Esophagus (tissue), 2 donors: Measurements from ENCODE around the gene CDH13. TPM values are rescaled to one million over a fixed set of nuclear protein-coding genes. Genes with fewer than 3 reads are reported as not detected.

Experiments used
- H3K27ac ChIP-seq, 2 donors: one replicate each; pipeline ENCODE4 v1.5.1; 2013; ENCODE audit warnings: low read depth in 2 of 2, mild to moderate bottlenecking in 2 of 2, inconsistent platforms in 1 of 2, low read length in 1 of 2, moderate library complexity in 1 of 2
- H3K27me3 ChIP-seq, 2 donors: one replicate each; pipeline ENCODE4 v1.6.1; 2013; ENCODE audit warnings: low read length in 2 of 2, control low read depth in 1 of 2, mild to moderate bottlenecking in 1 of 2; ENCODE audit not compliant: insufficient read depth in 2 of 2, control insufficient read depth in 1 of 2
- H3K36me3 ChIP-seq, 2 donors: one replicate each; pipeline ENCODE4 v1.6.1; 2013; ENCODE audit warnings: low read length in 1 of 2; ENCODE audit not compliant: control insufficient read depth in 2 of 2, insufficient read depth in 2 of 2
- H3K4me1 ChIP-seq, 2 donors: one replicate each; pipeline ENCODE4 v1.6.1; 2013; ENCODE audit warnings: low read length in 1 of 2; ENCODE audit not compliant: control insufficient read depth in 2 of 2, insufficient read depth in 2 of 2
- H3K4me3 ChIP-seq, 2 donors: one replicate each; pipeline ENCODE4 v1.5.1; 2013; ENCODE audit warnings: low read length in 2 of 2, mild to moderate bottlenecking in 2 of 2, low read depth in 1 of 2, moderate library complexity in 1 of 2
- H3K9me3 ChIP-seq, 2 donors: one replicate each; pipeline ENCODE4 v1.6.1; 2013; ENCODE audit warnings: mild to moderate bottlenecking in 2 of 2, low read depth in 1 of 2, low read length in 1 of 2, moderate library complexity in 1 of 2; ENCODE audit not compliant: control insufficient read depth in 2 of 2, insufficient read depth in 1 of 2
- WGBS, 2 donors: extraction: QIAGEN DNeasy Blood & Tissue Kit; methylation state at CpG; one replicate each; pipeline ENCODE4 v1.1.7; 2013; 5-methylcytosine and 5-hydroxymethylcytosine counted together
- polyA plus RNA-seq, 2 donors: library from polyadenylated mRNA; stranded (reverse); fragments of 200-250 nt; gene quantifications; one replicate each; pipeline ENCODE4 v1.2.3, GENCODE V29; 2013
- donor health status: healthy with polysubstance abuse.
- donor health status: Bipolar disorder and iron deficiency.

CDH13 gene
- polyA plus RNA-seq, 2 donors, result 1.3 to 4.3 TPM

DNA sequence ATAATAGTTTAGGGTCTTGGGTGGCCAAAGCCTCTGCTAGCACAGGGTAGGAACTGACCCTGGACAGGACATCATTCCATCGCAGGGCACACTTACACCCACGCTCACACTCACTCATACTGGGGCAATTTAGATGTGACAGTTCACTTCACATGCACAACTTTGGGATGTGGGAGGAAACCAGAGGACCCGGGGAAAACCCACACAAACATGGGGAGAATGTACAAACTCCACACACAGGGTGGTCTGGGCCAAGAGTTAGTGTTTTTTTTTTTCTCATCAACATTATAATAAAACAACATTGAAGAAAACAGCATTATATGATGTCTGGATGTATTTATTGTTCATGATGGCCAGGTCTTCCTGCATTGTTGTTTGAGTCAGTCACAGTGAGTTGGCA lies 93.6 kb downstream of the CDH13 start:
- Histone ChIP-seq H3K9me3 (no peaks in the 10 kb centered on the region), H3K27me3 (no peaks in the 10 kb centered on the region), H3K36me3 (no peaks in the 10 kb centered on the region), H3K27ac (no peak overlapping the region), H3K4me3 (no peak overlapping the region), H3K4me1 (peaks cover 3 to 4% of the 10 kb centered on the region in 2 donors)
- WGBS, 2 donors, result 84 to 86% methylated on average over 3 of the region's 3 CpGs

DNA sequence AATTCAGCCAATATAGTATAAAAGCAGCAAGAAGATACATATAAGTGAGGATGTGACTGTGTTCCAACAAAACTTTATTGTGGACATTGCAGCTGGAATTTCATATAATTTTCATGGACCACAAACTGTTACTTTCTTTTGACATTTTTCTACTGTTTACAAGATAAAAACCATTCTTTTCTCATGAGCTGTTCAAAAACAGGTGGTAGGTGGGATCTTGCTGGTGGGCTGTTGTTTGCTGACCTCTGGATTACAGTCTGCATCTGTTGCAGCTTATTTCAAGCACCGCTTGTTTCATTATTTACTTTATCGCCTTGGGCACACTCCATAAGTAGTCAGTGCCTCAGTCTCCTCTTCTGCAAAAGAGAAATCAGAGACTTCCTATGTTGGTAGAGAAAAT lies 99.5 kb downstream of the CDH13 start:
- 89 to 93% methylated on average over 2 of the region's 2 CpGs for WGBS, 2 donors
- Histone ChIP-seq H3K27me3 (no peaks in the 10 kb centered on the region), H3K4me3 (no peak overlapping the region), H3K9me3 (no peaks in the 10 kb centered on the region), H3K27ac (no peak overlapping the region), H3K4me1 (no peaks in the 10 kb centered on the region), H3K36me3 (no peaks in the 10 kb centered on the region)

DNA sequence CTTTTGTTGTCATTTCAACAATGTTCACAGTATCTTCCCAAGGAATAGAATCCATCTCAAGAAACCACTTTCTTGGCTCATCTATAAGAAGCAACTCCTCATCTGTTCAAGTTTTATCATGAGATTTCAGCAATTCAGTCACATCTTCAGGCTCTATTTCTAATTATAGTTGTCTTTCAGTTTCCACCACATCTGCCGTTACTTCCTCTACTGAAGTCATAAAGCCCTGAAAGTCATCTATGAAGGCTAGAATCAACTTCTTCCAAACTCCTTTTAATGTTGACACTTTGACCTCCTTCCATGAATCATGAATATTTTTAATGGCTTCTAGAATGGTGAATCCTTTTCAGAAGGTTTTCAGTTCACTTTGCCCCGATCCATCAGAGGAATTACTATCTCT lies 102.1 kb downstream of the CDH13 start:
- no peak overlapping the region for H3K4me3 ChIP-seq
- WGBS, 2 donors, result 82 to 88% methylated on average over 2 of the region's 2 CpGs
- H3K27ac ChIP-seq, result no peak overlapping the region
- no peaks in the 10 kb centered on the region for H3K27me3 ChIP-seq
- no peaks in the 10 kb centered on the region for H3K36me3 ChIP-seq
- H3K4me1 ChIP-seq, result no peaks in the 10 kb centered on the region
- no peaks in the 10 kb centered on the region for H3K9me3 ChIP-seq

DNA sequence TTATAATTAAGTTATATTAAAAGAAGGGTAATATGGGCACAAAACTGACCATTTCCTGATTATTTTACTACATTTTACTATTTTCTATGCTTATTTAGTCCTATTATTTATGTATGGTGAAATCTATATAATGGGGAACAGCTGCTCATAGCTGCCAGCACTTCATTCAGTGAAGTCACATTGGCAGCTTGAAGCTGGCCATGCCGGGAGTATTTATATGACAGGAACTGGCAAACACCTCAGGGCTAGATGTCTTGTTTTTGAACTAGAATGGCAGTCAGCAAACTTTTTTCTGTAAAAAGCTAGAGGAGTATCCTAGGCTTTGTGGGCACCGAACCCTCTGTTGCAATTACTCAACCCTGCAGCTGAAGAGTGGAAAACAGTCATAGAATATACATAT lies 104.1 kb downstream of the CDH13 start:
- no peak overlapping the region for H3K4me3 ChIP-seq
- 71 to 82% methylated on average over 2 of the region's 2 CpGs for WGBS, 2 donors
- H3K9me3 ChIP-seq, result no peaks in the 10 kb centered on the region
- no peaks in the 10 kb centered on the region for H3K27me3 ChIP-seq
- H3K4me1 ChIP-seq, result no peaks in the 10 kb centered on the region
- no peaks in the 10 kb centered on the region for H3K36me3 ChIP-seq
- H3K27ac ChIP-seq, result no peak overlapping the region

DNA sequence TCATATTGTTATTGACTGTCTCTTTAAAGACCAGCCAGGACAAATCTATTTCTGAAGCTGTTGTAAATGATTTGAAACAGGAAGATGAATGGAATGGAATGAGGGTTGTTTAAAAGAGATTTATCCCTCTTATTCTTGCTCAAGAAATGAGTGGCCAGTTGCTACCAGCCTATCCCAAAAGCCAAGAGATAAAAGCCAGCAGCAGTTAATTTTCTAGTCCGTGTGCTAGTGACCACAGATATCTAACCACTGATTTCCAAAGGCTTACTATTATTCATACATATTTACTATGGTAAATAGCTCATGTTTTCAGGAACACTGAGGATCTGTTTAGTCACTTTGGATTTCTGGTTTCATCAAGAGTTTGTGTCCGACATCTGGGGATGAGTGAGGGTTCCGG lies 105.7 kb downstream of the CDH13 start:
- no peaks in the 10 kb centered on the region for H3K36me3 ChIP-seq
- H3K27ac ChIP-seq, result no peak overlapping the region
- no peaks in the 10 kb centered on the region for H3K9me3 ChIP-seq
- H3K4me1 ChIP-seq, result no peaks in the 10 kb centered on the region
- 84 to 85% methylated on average over 3 of the region's 3 CpGs for WGBS, 2 donors
- H3K4me3 ChIP-seq, result no peak overlapping the region
- H3K27me3 ChIP-seq, result no peaks in the 10 kb centered on the region

DNA sequence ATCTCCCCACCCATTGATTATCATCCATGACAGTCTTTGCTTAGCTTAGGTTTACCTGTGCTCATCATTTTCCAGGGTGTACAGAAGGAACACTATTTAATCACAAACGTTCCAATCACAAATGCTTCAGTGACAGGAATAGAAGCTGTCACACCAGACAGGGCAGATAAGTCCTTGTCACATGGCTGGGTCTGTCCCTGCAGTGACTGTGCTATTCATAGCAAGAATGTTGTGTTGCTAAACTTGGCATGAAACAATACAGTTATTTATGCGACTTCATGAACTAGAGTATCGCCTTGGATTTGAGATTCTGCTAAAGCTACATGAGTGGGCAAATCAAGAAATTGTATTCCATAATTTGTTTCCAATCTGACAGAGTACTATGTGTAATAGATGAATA lies 108.4 kb downstream of the CDH13 start:
- Histone ChIP-seq H3K36me3 (no peaks in the 10 kb centered on the region), H3K4me1 (no peaks in the 10 kb centered on the region), H3K4me3 (no peak overlapping the region), H3K27ac (no peak overlapping the region), H3K9me3 (no peaks in the 10 kb centered on the region), H3K27me3 (no peaks in the 10 kb centered on the region)
- WGBS, 2 donors, result 41 to 51% methylated on average over 3 of the region's 3 CpGs

DNA sequence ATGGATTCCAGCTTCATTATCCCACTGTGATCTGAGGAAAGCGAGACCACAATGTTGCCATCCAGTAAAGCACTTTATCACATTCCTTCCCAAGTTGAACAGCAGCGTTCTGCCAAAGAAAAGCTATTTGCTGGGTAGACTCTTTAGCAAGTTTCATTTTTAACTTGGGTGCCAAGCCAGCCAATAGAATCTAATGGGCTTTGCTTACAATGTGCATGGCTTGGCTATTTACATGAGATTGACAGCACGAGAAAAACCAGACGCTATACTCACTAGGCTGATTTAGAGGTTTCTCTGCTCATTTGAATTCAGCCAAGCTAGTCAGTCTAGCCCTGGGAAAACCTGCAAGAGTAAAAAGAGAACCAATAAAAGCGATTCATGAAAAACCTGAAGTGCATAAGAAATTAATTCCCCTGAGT lies 108.9 kb downstream of the CDH13 start:
- Histone ChIP-seq H3K4me3 (no peak overlapping the region), H3K27me3 (no peaks in the 10 kb centered on the region), H3K36me3 (no peaks in the 10 kb centered on the region), H3K27ac (no peak overlapping the region), H3K9me3 (no peaks in the 10 kb centered on the region), H3K4me1 (no peaks in the 10 kb centered on the region)
- 63 to 67% methylated on average over 5 of the region's 5 CpGs for WGBS, 2 donors

DNA sequence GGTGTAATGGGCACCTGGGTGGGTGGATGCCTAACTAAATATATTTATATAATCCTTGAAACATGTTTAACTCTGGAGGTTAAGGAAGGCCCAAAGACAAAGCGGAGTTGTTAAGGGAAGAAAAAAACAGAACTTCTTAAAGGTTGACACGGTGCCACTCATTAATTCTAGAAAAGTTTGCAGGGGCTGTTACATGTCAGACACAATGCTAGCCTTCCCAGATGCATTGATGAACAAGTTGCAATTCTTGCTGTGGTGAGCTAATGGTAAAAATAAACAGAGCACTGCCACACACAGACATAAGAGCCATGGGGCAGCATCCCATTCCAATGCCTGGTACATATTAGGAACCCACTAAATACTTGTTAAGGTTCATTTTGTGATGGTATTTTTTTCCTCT lies 109.5 kb downstream of the CDH13 start:
- no peaks in the 10 kb centered on the region for H3K36me3 ChIP-seq
- WGBS, 2 donors, result 59 to 66% methylated on average over 2 of the region's 2 CpGs
- H3K4me1 ChIP-seq, result no peaks in the 10 kb centered on the region
- H3K4me3 ChIP-seq, result no peak overlapping the region
- no peak overlapping the region for H3K27ac ChIP-seq
- H3K9me3 ChIP-seq, result no peaks in the 10 kb centered on the region
- H3K27me3 ChIP-seq, result no peaks in the 10 kb centered on the region

DNA sequence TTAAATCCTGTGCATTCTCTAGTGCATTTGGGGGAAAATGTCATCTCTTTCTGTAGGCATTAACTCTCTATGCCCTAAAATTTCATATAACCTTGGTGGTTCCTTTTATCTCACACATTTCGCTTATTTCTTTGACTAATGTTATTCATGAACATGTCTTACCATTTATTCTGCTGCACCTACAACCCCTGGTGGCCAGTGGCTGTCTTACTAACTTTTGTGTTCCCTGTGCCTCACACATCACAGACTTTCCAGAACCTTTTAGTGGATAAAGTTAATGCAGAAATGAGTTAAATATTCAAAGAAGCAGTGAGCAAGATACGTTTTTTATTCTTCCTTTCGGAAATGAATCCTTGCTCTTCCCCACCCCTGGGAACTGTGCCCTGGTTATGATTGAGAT lies 111.9 kb downstream of the CDH13 start:
- Histone ChIP-seq H3K36me3 (no peaks in the 10 kb centered on the region), H3K27ac (no peak overlapping the region), H3K4me3 (no peak overlapping the region), H3K9me3 (no peaks in the 10 kb centered on the region), H3K27me3 (no peaks in the 10 kb centered on the region), H3K4me1 (no peaks in the 10 kb centered on the region)
- WGBS, 2 donors, result 74 to 77% methylated on average over 3 of the region's 3 CpGs

DNA sequence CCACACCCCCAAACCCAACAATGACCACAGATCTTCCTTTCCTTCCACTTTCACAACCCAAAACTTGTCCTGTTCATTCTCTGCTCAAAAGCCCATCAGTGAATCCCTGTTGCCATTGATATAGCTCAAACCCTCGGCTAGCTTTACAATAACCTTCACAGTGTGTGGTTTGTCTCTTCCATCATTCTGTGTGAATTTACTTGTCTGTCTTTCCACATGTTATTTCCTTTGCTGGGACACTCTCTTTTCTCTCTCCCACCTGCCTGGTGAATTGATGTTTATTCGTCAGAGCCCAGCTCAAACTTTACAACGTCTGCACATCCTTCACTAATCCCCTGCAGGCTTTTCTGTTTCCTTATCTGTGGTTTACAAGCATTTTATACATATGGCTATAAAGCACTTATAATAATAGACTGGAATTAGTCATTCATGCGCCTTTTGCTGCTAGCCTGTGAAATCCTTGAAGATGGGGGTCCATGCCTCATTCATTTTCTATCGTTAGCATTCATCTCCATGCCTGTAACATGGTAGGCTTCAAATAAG lies 114.4 kb downstream of the CDH13 start:
- Histone ChIP-seq H3K4me3 (no peak overlapping the region), H3K4me1 (no peaks in the 10 kb centered on the region), H3K27ac (no peak overlapping the region), H3K27me3 (no peaks in the 10 kb centered on the region), H3K9me3 (no peaks in the 10 kb centered on the region), H3K36me3 (no peaks in the 10 kb centered on the region)
- WGBS, 2 donors, result 60 to 67% methylated on average over 5 of the region's 5 CpGs
